Measurements from ENCODE around the gene CGB5. TPM values are rescaled to one million over a fixed set of nuclear protein-coding genes. Genes with fewer than 3 reads are reported as not detected.

The CGB5 gene
- total and polyA plus RNA-seq, 2 donors (not counting 3 experiments of a cell fraction or from before 2014, with no cell fraction given) = not detected

GRCh38 chr19:49011194-49011593 is 32.5 kb upstream of the CGB5 start:
- FAIRE-seq = no peak
- no peak for TF ChIP-seq EZH2 (IDR thresholded peaks at IDR 0.05; ENCODE audit: borderline replicate concordance, low read depth, low read length, severe bottlenecking)
- TF ChIP-seq GATA2 (IDR thresholded peaks at IDR 0.05; ENCODE audit: insufficient read depth, insufficient read length, low read depth, low read length) = no peak
- no peak for TF ChIP-seq JUN (IDR thresholded peaks at IDR 0.05; ENCODE audit: borderline replicate concordance, insufficient read depth, insufficient read length, low read depth)
- TF ChIP-seq FOS (IDR thresholded peaks at IDR 0.05; ENCODE audit: borderline replicate concordance, insufficient read depth, low read length) = no peak
- no peak for TF ChIP-seq MAX (IDR thresholded peaks at IDR 0.05; ENCODE audit: insufficient read depth, insufficient read length)
- no peak for TF ChIP-seq POLR2A (IDR thresholded peaks at IDR 0.05; ENCODE audit: low read depth, low read length)
- TF ChIP-seq CTCF (IDR thresholded peaks at IDR 0.05; ENCODE audit: extremely low read depth in 1 of 2, insufficient read depth in 1 of 2, low read depth in 1 of 2, low read length in 2 of 2) = no peak
- no peak for TF ChIP-seq MYC (IDR thresholded peaks at IDR 0.05; ENCODE audit: low read depth, low read length)
- TF ChIP-seq POLR2AphosphoS5 (IDR thresholded peaks at IDR 0.05; ENCODE audit: insufficient read depth, low read depth, low read length) = no peak
- intact Hi-C loops (cut with micrococcal nuclease) = no loop called here

More at GRCh38 chr19:49011194-49011593, 32.5 kb upstream of the CGB5 start:
- Histone ChIP-seq H3K4me3 (replicated peaks in 1 of 3; ENCODE audit: insufficient read depth in 1 of 3, low read depth in 1 of 3, low read length in 3 of 3) (no peak overlapping the region), H3K4me1 (ENCODE audit: control insufficient read depth, extremely low read depth, insufficient read depth, low read length) (no peaks in the 10 kb centered on the region), H4K20me1 (replicated peaks; ENCODE audit: control insufficient read depth, extremely low read depth, insufficient read depth, low read length) (no peaks in the 10 kb centered on the region), H3K36me3 (ENCODE audit: control insufficient read depth in 2 of 2, extremely low read depth in 1 of 2, insufficient read depth in 2 of 2, low read length in 2 of 2) (peaks cover 0 to 40% of the 10 kb centered on the region in 2 experiments), H2AFZ (ENCODE audit: low read depth, low read length) (no peak overlapping the region), H3K79me2 (ENCODE audit: control insufficient read depth, insufficient read depth, low read length) (no peaks in the 10 kb centered on the region), H3K9ac (replicated peaks; ENCODE audit: extremely low read depth, insufficient read depth, low read length) (no peak overlapping the region), H3K4me2 (ENCODE audit: insufficient read depth, low read length) (no peak overlapping the region), H3K9me3 (replicated peaks; ENCODE audit: control insufficient read depth, insufficient read depth, low read length) (no peaks in the 10 kb centered on the region), H3K27me3 (ENCODE audit: control insufficient read depth in 2 of 2, insufficient read depth in 2 of 2, low read length in 2 of 2) (no peaks in the 10 kb centered on the region), H3K27ac (ENCODE audit: insufficient read depth, low read depth, low read length) (no peak overlapping the region), H3K9me1 (replicated peaks; ENCODE audit: control insufficient read depth, extremely low read depth, insufficient read depth, low read length) (no peaks in the 10 kb centered on the region)
- no TSS peak for BruUV-seq (replicated peaks)
- ChIA-PET POLR2A (no interaction called here), CTCF (interaction anchor here (7.2 kb wide), 1 partner anchor 11 kb away, joined by 59 read pairs; no protein-coding TSS in a partner anchor)
- dilution Hi-C loops (cut with MboI; ENCODE audit: extremely low pct_ligation_motif_present, low sequenced_read_pairs) = no loop called here
- no peak for DNase-seq (ENCODE audit: low read depth, low spot score)
